ENCODE results near the gene CAPZA1. TPM values are rescaled to one million over a fixed set of nuclear protein-coding genes. Genes with fewer than 3 reads are reported as not detected.

Gene CAPZA1
- total and polyA plus RNA-seq, 2 donors (not counting 3 experiments of a cell fraction or from before 2014, with no cell fraction given): 77.1 to 183 TPM

DNA sequence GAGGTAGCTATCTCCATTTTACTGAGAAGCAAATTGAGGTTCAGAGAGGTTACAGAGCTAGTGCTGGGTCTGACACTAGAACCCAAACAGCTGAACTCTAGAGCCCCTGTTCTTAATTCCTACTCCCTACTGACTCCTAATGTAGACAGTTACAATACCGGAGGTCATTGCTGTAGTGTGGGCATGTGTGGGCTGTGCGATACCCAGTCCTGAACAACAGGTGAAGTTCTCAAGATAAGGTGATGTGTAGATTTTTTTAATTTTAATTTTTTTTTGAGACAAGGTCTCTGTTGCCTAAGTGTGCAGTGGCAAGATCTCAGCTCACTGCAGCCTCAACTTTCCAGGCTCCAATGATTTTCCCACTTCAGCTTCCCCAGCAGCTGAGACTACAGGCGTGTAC, 88.9 kb downstream of the CAPZA1 start:
- DNase-seq (ENCODE audit: low read depth, low spot score): no peak
- Histone ChIP-seq H2AFZ (ENCODE audit: low read depth, low read length) (no peak overlapping the region), H3K9me1 (replicated peaks; ENCODE audit: control insufficient read depth, extremely low read depth, insufficient read depth, low read length) (no peaks in the 10 kb centered on the region), H4K20me1 (replicated peaks; ENCODE audit: control insufficient read depth, extremely low read depth, insufficient read depth, low read length) (no peaks in the 10 kb centered on the region), H3K27ac (ENCODE audit: insufficient read depth, low read depth, low read length) (no peak overlapping the region), H3K27me3 (ENCODE audit: control insufficient read depth in 2 of 2, insufficient read depth in 2 of 2, low read length in 2 of 2) (no peaks in the 10 kb centered on the region), H3K36me3 (ENCODE audit: control insufficient read depth in 2 of 2, extremely low read depth in 1 of 2, insufficient read depth in 2 of 2, low read length in 2 of 2) (no peaks in the 10 kb centered on the region), H3K4me1 (ENCODE audit: control insufficient read depth, extremely low read depth, insufficient read depth, low read length) (peaks cover 27% of the 10 kb centered on the region), H3K4me3 (replicated peaks in 1 of 3; ENCODE audit: insufficient read depth in 1 of 3, low read depth in 1 of 3, low read length in 3 of 3) (no peak overlapping the region), H3K4me2 (ENCODE audit: insufficient read depth, low read length) (no peak overlapping the region), H3K9ac (replicated peaks; ENCODE audit: extremely low read depth, insufficient read depth, low read length) (no peak overlapping the region), H3K9me3 (replicated peaks; ENCODE audit: control insufficient read depth, insufficient read depth, low read length) (no peaks in the 10 kb centered on the region), H3K79me2 (ENCODE audit: control insufficient read depth, insufficient read depth, low read length) (peaks cover 34% of the 10 kb centered on the region)
- BruUV-seq (replicated peaks): no TSS peak
- intact Hi-C loops (cut with micrococcal nuclease) (loop anchor here (5.0 kb wide), 2 partner anchors 71 to 1049 kb away; partner anchors contain the start of gene PHTF1), dilution Hi-C loops (cut with MboI; ENCODE audit: extremely low pct_ligation_motif_present, low sequenced_read_pairs) (no loop called here)
- ChIA-PET CTCF (interaction anchor here (0.9 to 3.6 kb wide), 9 partner anchors 10 to 410 kb away, joined by 3 to 37 read pairs (median 6); partner anchors contain the start of gene MOV10), POLR2A (interaction anchor here (1.0 kb wide), 1 partner anchor 34 kb away, joined by 3 read pairs; the partner anchor contains the start of gene MOV10)
- TF ChIP-seq JUN (IDR thresholded peaks at IDR 0.05; ENCODE audit: borderline replicate concordance, insufficient read depth, insufficient read length, low read depth) (no peak), POLR2A (IDR thresholded peaks at IDR 0.05; ENCODE audit: low read depth, low read length) (no peak), FOS (IDR thresholded peaks at IDR 0.05; ENCODE audit: borderline replicate concordance, insufficient read depth, low read length) (no peak), POLR2AphosphoS5 (IDR thresholded peaks at IDR 0.05; ENCODE audit: insufficient read depth, low read depth, low read length) (no peak), MYC (IDR thresholded peaks at IDR 0.05; ENCODE audit: low read depth, low read length) (no peak), EZH2 (IDR thresholded peaks at IDR 0.05; ENCODE audit: borderline replicate concordance, low read depth, low read length, severe bottlenecking) (no peak), GATA2 (IDR thresholded peaks at IDR 0.05; ENCODE audit: insufficient read depth, insufficient read length, low read depth, low read length) (no peak)
- TF ChIP-seq, protein P1, sequence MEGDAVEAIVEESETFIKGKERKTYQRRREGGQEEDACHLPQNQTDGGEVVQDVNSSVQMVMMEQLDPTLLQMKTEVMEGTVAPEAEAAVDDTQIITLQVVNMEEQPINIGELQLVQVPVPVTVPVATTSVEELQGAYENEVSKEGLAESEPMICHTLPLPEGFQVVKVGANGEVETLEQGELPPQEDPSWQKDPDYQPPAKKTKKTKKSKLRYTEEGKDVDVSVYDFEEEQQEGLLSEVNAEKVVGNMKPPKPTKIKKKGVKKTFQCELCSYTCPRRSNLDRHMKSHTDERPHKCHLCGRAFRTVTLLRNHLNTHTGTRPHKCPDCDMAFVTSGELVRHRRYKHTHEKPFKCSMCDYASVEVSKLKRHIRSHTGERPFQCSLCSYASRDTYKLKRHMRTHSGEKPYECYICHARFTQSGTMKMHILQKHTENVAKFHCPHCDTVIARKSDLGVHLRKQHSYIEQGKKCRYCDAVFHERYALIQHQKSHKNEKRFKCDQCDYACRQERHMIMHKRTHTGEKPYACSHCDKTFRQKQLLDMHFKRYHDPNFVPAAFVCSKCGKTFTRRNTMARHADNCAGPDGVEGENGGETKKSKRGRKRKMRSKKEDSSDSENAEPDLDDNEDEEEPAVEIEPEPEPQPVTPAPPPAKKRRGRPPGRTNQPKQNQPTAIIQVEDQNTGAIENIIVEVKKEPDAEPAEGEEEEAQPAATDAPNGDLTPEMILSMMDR (IDR thresholded peaks at IDR 0.05; ENCODE audit: extremely low read depth in 1 of 2, insufficient read depth in 1 of 2, low read depth in 1 of 2, low read length in 2 of 2): no peak
- TF ChIP-seq, protein P2, sequence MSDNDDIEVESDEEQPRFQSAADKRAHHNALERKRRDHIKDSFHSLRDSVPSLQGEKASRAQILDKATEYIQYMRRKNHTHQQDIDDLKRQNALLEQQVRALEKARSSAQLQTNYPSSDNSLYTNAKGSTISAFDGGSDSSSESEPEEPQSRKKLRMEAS (IDR thresholded peaks at IDR 0.05; ENCODE audit: insufficient read depth, insufficient read length): no peak
- FAIRE-seq: no peak

Data from endothelial cell of umbilical vein (primary cell).